Aorta (tissue), 5 donors: ENCODE measurements around the gene NEK8. TPM values are rescaled to one million over a fixed set of nuclear protein-coding genes. Genes with fewer than 3 reads are reported as not detected.
A peak's percentile ranks its signal among the peaks of the same experiment; 100 is the strongest.
"Not testable (repeated sequence)": the region's sequence is repeated elsewhere in the genome, so short reads cannot be mapped to it uniquely, and the experiment has no call there.

Experiments
- ATAC-seq: fragments of 200-7000 bp; cut with Tn5 transposase; one replicate; pipeline ENCODE4 v1.9.1; 2022; ENCODE audit warnings: moderate library complexity; ENCODE audit not compliant: low FRiP score
- DNase-seq, 2 donors: peaks; one replicate each; pipeline ENCODE4 v3.0.0-alpha.2; 2020
- H3K27ac ChIP-seq, 2 donors: one replicate each; pipeline ENCODE4 v1.5.1; 2013; ENCODE audit warnings: low read length in 2 of 2, mild to moderate bottlenecking in 2 of 2, moderate library complexity in 2 of 2, control low read depth in 1 of 2, inconsistent platforms in 1 of 2, low read depth in 1 of 2
- H3K27me3 ChIP-seq, 2 donors: one replicate each; pipeline ENCODE4 v1.6.1; 2013; ENCODE audit warnings: control low read depth in 1 of 2, low read length in 1 of 2, mild to moderate bottlenecking in 1 of 2, moderate library complexity in 1 of 2; ENCODE audit not compliant: insufficient read depth in 2 of 2, control insufficient read depth in 1 of 2
- H3K36me3 ChIP-seq, 2 donors: one replicate each; pipeline ENCODE4 v1.6.1; 2013; ENCODE audit warnings: control low read depth in 1 of 2, low read length in 1 of 2, mild to moderate bottlenecking in 1 of 2; ENCODE audit not compliant: insufficient read depth in 2 of 2, control insufficient read depth in 1 of 2
- H3K4me1 ChIP-seq, 2 donors: one replicate each; pipeline ENCODE4 v1.6.1; 2013; ENCODE audit warnings: low read length in 2 of 2, control low read depth in 1 of 2, mild to moderate bottlenecking in 1 of 2, moderate library complexity in 1 of 2; ENCODE audit not compliant: insufficient read depth in 2 of 2, control insufficient read depth in 1 of 2
- H3K4me3 ChIP-seq, 2 donors: one replicate each; pipeline ENCODE4 v1.5.1; 2013; ENCODE audit warnings: low read length in 2 of 2, control low read depth in 1 of 2, mild to moderate bottlenecking in 1 of 2
- H3K9me3 ChIP-seq: one replicate; pipeline ENCODE4 v1.6.1; 2013; ENCODE audit warnings: mild to moderate bottlenecking, low read length; ENCODE audit not compliant: control insufficient read depth
- WGBS, 2 donors: extraction: QIAGEN DNeasy Blood & Tissue Kit; methylation state at CpG; one replicate each; pipeline ENCODE4 v1.1.7; 2013; 5-methylcytosine and 5-hydroxymethylcytosine counted together
- intact Hi-C, 2 donors: fragments of 100-400 bp; cut with DNase I; formaldehyde crosslinking; loops; one replicate each; pipeline versions ENCODE4 v1.14.2 to v1.15.0; 2022
- polyA plus RNA-seq, 2 donors: library from polyadenylated mRNA; stranded (reverse); fragments of 200-250 nt; gene quantifications; one replicate each; pipeline ENCODE4 v1.2.3, GENCODE V29; 2013
- total RNA-seq, 2 donors: library from RNA; stranded (reverse); fragmentation: NEBNext Ultra II Directional; extraction: Animal tissue kit (Norgen Biotek cat#: 25700); gene quantifications; one replicate each; pipeline ENCODE4 v1.2.1, GENCODE V29; 2021
- donor health status: healthy with polysubstance abuse.
- donor health status: Bipolar disorder and iron deficiency.
- donor health status: DM: no; HTN: no; CAD: no.
- donor health status: DM: no; HTN: no; CAD: no.
- donor health status: DM: yes; HTN: yes; CAD: no.

The NEK8 gene
- total and polyA plus RNA-seq, 4 donors: 1.6 to 5.3 (median 3.2) TPM

GRCh38 chr17:28714281-28714680 is 14.3 kb upstream of the NEK8 start:
- Histone ChIP-seq H3K4me3 (no peak overlapping the region), H3K27ac (no peak overlapping the region), H3K36me3 (peaks cover 0 to 2% of the 10 kb centered on the region in 2 donors), H3K4me1 (no peaks in the 10 kb centered on the region), H3K27me3 (no peaks in the 10 kb centered on the region), H3K9me3 (no peaks in the 10 kb centered on the region)
- no peak for DNase-seq
- WGBS, 2 donors: 91 to 92% methylated on average over 3 of the region's 3 CpGs
- intact Hi-C loops: loop anchor here in 1 of 2 donors (5.0 kb wide), 1 partner anchor 52 kb away; the partner anchor contains the start of genes SDF2 and SUPT6H
- ATAC-seq: no peak

GRCh38 chr17:28715217-28715616 is 13.4 kb upstream of the NEK8 start:
- Histone ChIP-seq H3K36me3 (peaks cover 0 to 2% of the 10 kb centered on the region in 2 donors), H3K4me1 (no peaks in the 10 kb centered on the region), H3K27me3 (no peaks in the 10 kb centered on the region), H3K9me3 (no peaks in the 10 kb centered on the region), H3K4me3 (no peak overlapping the region), H3K27ac (no peak overlapping the region)
- no peak for ATAC-seq
- no peak for DNase-seq
- intact Hi-C loops: no loop called here
- 87 to 88% methylated on average over 2 of the region's 2 CpGs for WGBS, 2 donors

GRCh38 chr17:28716740-28717577 is 11.6 kb upstream of the NEK8 start:
- Histone ChIP-seq H3K4me3 (peak overlapping the region; percentile 79 to 81), H3K27ac (peak overlapping the region; percentile 77 to 87), H3K9me3 (no peaks in the 10 kb centered on the region), H3K4me1 (peaks cover 0 to 6% of the 10 kb centered on the region in 2 donors), H3K27me3 (no peaks in the 10 kb centered on the region), H3K36me3 (peaks cover 0 to 2% of the 10 kb centered on the region in 2 donors)
- intact Hi-C loops: no loop called here
- ATAC-seq: no peak
- WGBS, 2 donors: 1 to 4% methylated on average over 63 of the region's 63 CpGs
- DNase-seq: peak; percentile 74 to 85

GRCh38 chr17:28717578-28718332 is 10.8 kb upstream of the NEK8 start, which contains the start of gene RAB34:
Gene RAB34 (minus strand): TSS chr17:28717868. CDS start chr17:28717266, 602 bp downstream.
- ATAC-seq: peak; percentile 71
- intact Hi-C loops: no loop called here
- H3K4me1 ChIP-seq: peaks cover 0 to 6% of the 10 kb centered on the region in 2 donors
- H3K27ac ChIP-seq: peak within 1 kb of the TSS; percentile 77 to 87
- peak within 1 kb of the TSS; percentile 79 to 81 for H3K4me3 ChIP-seq
- no peaks in the 10 kb centered on the region for H3K9me3 ChIP-seq
- peak; percentile 89 to 94 for DNase-seq
- no peaks in the 10 kb centered on the region for H3K27me3 ChIP-seq
- 1% methylated on average over 51 to 60 of the region's 60 CpGs for WGBS, 2 donors
- H3K36me3 ChIP-seq: peaks cover 0 to 4% of the 10 kb centered on the region in 2 donors

- 13 to 16% methylated on average over 18 of the region's 18 CpGs for WGBS, 2 donors
- no peaks in the 10 kb centered on the region for H3K27me3 ChIP-seq
- no peak for ATAC-seq
- no peak for DNase-seq
- intact Hi-C loops: no loop called here
- peak overlapping the region; percentile 11 to 81 for H3K4me3 ChIP-seq
- peaks cover 0 to 7% of the 10 kb centered on the region in 2 donors for H3K36me3 ChIP-seq
- no peaks in the 10 kb centered on the region for H3K9me3 ChIP-seq
- peaks cover 0 to 6% of the 10 kb centered on the region in 2 donors for H3K4me1 ChIP-seq
- H3K27ac ChIP-seq: peak overlapping the region; percentile 77 to 87
These were observed 10.1 kb upstream of the NEK8 start for GRCh38 chr17:28718333-28719020.

GRCh38 chr17:28719021-28719433 is 9.6 kb upstream of the NEK8 start:
- intact Hi-C loops: no loop called here
- no peak for DNase-seq
- peaks cover 0 to 7% of the 10 kb centered on the region in 2 donors for H3K36me3 ChIP-seq

GRCh38 chr17:28720247-28720996 is 8.2 kb upstream of the NEK8 start:
- 2 to 3% methylated on average over 28 to 30 of the region's 30 CpGs for WGBS, 2 donors
- Histone ChIP-seq H3K4me3 (peak overlapping the region; percentile 52 to 58), H3K9me3 (no peaks in the 10 kb centered on the region), H3K36me3 (peaks cover 0 to 6% of the 10 kb centered on the region in 2 donors), H3K27me3 (no peaks in the 10 kb centered on the region), H3K4me1 (peaks cover 0 to 6% of the 10 kb centered on the region in 2 donors), H3K27ac (no peak overlapping the region)
- no peak for ATAC-seq
- intact Hi-C loops: no loop called here
- no peak for DNase-seq

More at GRCh38 chr17:28719021-28719433, 9.6 kb upstream of the NEK8 start:
- H3K4me1 ChIP-seq: peaks cover 0 to 6% of the 10 kb centered on the region in 2 donors
- ATAC-seq: no peak
- no peaks in the 10 kb centered on the region for H3K9me3 ChIP-seq
- H3K27me3 ChIP-seq: no peaks in the 10 kb centered on the region
- WGBS, 2 donors: 18 to 20% methylated on average over 18 of the region's 18 CpGs
- H3K27ac ChIP-seq: peak overlapping the region; percentile 61 to 64
- H3K4me3 ChIP-seq: peak overlapping the region in 1 of 2 donors; percentile 18

- H3K27ac ChIP-seq, DNase-seq, H3K36me3 ChIP-seq, H3K4me1 ChIP-seq, ATAC-seq, intact Hi-C loops, H3K27me3 ChIP-seq, H3K4me3 ChIP-seq, H3K9me3 ChIP-seq: not testable (repeated sequence)
- WGBS, 2 donors: 29 to 34% methylated on average over 19 of the region's 19 CpGs
These were observed 7.6 kb upstream of the NEK8 start for GRCh38 chr17:28720997-28721329.
